Activated T-cell treated with anti-CD3 and anti-CD28 coated beads, Interleukin-2, amount 50 U/mL, for 4 hours (primary cell): Measurements from ENCODE around the gene FBXO42. TPM values are rescaled to one million over a fixed set of nuclear protein-coding genes. Genes with fewer than 3 reads are reported as not detected.
"Not testable (repeated sequence)": the region's sequence is repeated elsewhere in the genome, so short reads cannot be mapped to it uniquely, and the experiment has no call there.

Experiments used
- ATAC-seq, 2 donors: fragments of 200-7000 bp; cut with Tn5 transposase; one replicate each; pipeline ENCODE4 v1.10.0; 2021
- DNase-seq: peaks from one replicate; pipeline ENCODE4 v3.0.0-alpha.2; 2020
- H3K27me3 Mint-ChIP-seq: one replicate; pipeline ENCODE4 v1.8.0; 2021; ENCODE audit warnings: low read depth, mixed read lengths
- H3K36me3 Mint-ChIP-seq: one replicate; pipeline ENCODE4 v1.8.0; 2022; ENCODE audit warnings: mixed read lengths; ENCODE audit not compliant: insufficient read depth
- H3K4me1 Mint-ChIP-seq: one replicate; pipeline ENCODE4 v1.8.0; 2021; ENCODE audit warnings: low read depth, mixed read lengths
- H3K4me3 Mint-ChIP-seq: one replicate; pipeline ENCODE4 v1.8.0; 2021; ENCODE audit warnings: mild to moderate bottlenecking, moderate library complexity, mixed read lengths
- H3K9me3 Mint-ChIP-seq: one replicate; pipeline ENCODE4 v1.8.0; 2021; ENCODE audit warnings: mixed read lengths
- total RNA-seq, 3 donors: library from RNA; stranded (reverse); gene quantifications; one replicate each; pipeline ENCODE4 v1.2.1, GENCODE V29; 2021

The FBXO42 gene
- total RNA-seq, 3 donors from 2014 or later, result 12.4 to 14.3 (median 13.4) TPM

DNA sequence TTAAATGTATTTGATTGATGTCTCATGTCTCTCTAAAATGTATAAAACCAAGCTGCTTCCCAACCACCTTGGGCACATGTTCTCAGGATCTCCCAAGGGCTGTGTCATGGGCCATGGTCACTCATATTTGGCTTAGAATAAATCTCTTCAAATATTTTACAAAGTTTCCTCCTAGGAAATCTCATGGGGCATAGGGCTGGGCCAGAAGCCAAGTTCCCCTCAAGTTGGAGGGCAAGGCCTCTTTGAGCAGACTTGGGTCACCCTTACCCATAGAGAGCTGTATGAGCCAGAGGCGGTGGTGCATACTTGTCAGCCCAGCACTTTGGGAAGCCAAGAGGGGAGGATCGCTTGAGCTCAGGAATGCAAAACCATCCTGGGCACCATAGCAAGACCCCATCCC is 2.3 kb upstream of the FBXO42 start:
- no peaks in the 10 kb centered on the region for H3K27me3 Mint-ChIP-seq
- no peak overlapping the region for H3K4me3 Mint-ChIP-seq
- DNase-seq, result no peak
- no peaks in the 10 kb centered on the region for H3K36me3 Mint-ChIP-seq
- peaks cover 21% of the 10 kb centered on the region for H3K4me1 Mint-ChIP-seq
- no peaks in the 10 kb centered on the region for H3K9me3 Mint-ChIP-seq
- no peak for ATAC-seq

DNA sequence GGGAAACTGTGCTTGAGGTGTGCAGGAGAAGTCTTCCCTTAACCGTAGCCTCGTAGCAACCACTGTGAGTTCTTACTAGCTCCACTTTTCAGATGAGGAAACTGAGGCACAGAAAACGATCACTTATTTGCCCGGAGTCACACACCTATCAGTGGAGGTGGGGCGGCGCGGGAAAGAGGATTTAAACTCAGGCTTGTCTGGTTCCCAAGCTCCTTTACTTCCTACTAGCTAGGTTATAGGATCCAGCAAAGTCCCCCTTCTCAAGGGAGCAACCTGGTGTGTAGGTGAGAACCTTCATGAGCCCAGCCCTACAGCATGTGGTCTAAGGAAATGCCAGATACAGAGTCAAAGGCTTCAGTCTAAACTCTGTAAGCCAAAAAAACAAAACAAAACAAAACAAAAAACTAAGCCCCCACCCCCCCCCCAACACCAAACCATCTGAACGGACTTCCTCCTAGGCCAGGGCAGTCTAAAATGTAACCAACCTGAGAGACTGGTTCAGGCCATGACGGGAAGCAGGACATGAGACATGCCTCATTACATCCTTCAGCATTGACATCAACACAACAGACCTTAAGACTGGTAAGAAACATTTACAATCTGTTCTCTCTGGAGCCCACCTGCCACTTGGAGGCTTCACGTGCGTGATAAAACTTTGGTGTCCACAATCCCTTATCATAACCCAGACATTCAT is 709 bp upstream of the FBXO42 start:
- no peak for DNase-seq
- no peak for ATAC-seq
- Mint-ChIP-seq H3K36me3 (no peaks in the 10 kb centered on the region), H3K4me1 (peaks cover 33% of the 10 kb centered on the region), H3K4me3 (peak overlapping the region; percentile 97), H3K9me3 (no peaks in the 10 kb centered on the region), H3K27me3 (no peaks in the 10 kb centered on the region)

DNA sequence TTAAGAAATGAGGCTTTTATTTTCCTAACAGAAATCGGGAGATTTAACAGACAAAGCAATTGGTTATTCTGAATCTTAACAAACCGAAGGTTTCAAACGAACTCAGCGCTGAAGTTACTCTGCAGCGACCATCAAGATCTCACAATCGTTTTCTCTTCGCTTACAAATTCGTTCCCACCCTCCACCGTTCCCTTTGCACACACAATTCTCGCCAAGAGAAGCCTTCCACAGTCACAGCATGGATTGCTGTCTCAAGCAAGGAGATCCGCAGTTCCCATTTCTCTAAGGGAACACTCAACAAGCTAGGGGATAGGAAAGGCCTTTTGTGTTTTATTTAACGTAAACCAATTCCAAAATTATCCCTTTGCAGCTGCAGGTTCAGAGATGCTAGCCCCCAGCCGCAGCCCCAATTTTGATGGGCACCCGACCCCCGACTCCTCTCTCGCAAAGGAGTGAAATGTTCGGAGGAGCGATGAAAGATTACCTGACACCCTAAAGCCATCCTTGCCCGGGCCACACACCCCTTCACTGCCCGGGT is 755 bp downstream of the FBXO42 start:
- Mint-ChIP-seq H3K36me3 (no peaks in the 10 kb centered on the region), H3K27me3 (no peaks in the 10 kb centered on the region), H3K4me1 (peaks cover 34% of the 10 kb centered on the region), H3K4me3 (peak overlapping the region; percentile 97), H3K9me3 (no peaks in the 10 kb centered on the region)
- no peak for DNase-seq
- ATAC-seq, result no peak

DNA sequence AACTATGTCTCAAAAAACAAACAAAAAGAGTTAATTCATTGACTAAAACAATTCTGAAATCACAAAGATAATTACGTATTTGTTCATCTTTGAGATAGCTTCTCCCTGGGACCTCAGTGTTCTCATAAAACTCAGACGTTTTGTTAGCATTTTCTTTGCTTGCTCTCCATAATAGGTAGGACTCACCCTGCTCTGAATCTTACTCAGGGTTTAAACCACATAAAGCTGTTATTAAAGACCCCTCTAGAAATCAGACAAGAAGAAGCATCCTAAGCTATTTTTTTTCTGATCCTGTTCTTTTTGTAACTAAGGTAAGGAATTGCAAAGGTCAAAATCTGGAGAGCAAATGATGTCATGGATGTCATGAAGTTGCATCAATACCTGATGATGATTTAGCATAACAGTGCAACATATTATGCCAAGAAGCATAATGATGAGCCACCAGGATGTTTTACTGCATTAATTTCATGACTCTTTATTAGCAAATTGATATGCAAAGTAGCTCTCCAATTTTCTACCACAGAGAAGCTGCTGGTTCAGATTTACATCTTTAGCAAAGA is 2.4 kb downstream of the FBXO42 start:
- Mint-ChIP-seq H3K36me3 (no peaks in the 10 kb centered on the region), H3K4me1 (peaks cover 40% of the 10 kb centered on the region), H3K9me3 (no peaks in the 10 kb centered on the region), H3K27me3 (no peaks in the 10 kb centered on the region), H3K4me3 (no peak overlapping the region)
- no peak for ATAC-seq
- no peak for DNase-seq

DNA sequence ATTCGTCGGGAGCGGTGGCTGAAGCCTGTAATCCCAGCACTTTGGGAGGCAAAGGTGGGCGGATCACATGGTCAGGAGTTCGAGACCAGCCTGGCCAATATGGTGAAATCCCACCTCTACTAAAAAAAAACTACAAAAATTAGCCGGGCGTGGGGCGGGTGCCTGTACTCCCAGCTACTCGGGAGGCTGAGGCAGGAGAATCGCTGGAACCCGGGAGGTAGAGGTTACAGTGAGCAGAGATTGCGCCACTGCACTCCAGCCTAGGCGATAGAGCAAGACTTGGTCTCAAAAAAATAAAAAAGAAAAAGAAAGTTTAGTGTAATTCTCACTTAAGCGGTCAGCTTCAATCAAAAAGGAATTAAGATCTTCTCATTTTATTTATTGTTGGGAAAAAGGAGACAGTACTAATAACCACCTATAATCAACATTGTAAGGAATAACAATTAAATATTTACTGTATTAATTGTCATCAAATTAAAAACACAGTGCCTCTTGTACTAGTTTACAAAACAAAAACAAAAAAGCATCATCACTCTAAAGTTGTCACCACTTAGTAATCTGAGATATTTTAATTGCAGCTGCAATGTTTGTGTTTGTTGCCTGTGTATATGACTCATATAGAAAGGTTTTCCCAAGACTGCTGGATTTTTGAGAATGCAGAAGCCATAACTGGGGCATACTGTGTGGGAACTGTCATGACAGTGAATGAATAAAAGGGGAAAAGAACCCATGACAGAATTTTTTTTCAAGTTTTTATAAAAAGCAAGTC is 3.7 kb downstream of the FBXO42 start:
- no peaks in the 10 kb centered on the region for H3K9me3 Mint-ChIP-seq
- ATAC-seq (no peak), DNase-seq (no peak)
- H3K27me3 Mint-ChIP-seq, result no peaks in the 10 kb centered on the region
- no peaks in the 10 kb centered on the region for H3K36me3 Mint-ChIP-seq
- no peak overlapping the region for H3K4me3 Mint-ChIP-seq
- peaks cover 40% of the 10 kb centered on the region for H3K4me1 Mint-ChIP-seq

DNA sequence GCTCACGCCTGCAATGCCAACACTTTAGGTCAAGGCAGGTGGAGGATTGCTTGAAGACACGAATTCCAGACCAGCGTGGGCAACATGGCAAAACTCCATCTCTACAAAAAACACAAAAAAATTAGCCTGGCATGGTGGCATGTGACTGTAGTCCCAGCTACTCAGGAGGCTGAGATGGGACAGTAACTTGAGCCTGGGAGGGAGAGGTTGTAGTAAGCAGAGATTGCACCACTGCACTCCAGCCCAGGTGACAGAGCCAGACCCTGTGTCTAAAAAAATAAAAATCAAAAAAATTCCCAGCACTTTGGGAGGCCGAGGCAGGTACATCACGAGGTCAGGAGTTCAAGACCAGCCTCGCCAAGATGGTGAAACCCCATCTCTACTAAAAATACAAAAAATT is 9.0 kb downstream of the FBXO42 start:
- H3K4me3 Mint-ChIP-seq, result not testable (repeated sequence)
- peaks cover 17% of the 10 kb centered on the region for H3K4me1 Mint-ChIP-seq

DNA sequence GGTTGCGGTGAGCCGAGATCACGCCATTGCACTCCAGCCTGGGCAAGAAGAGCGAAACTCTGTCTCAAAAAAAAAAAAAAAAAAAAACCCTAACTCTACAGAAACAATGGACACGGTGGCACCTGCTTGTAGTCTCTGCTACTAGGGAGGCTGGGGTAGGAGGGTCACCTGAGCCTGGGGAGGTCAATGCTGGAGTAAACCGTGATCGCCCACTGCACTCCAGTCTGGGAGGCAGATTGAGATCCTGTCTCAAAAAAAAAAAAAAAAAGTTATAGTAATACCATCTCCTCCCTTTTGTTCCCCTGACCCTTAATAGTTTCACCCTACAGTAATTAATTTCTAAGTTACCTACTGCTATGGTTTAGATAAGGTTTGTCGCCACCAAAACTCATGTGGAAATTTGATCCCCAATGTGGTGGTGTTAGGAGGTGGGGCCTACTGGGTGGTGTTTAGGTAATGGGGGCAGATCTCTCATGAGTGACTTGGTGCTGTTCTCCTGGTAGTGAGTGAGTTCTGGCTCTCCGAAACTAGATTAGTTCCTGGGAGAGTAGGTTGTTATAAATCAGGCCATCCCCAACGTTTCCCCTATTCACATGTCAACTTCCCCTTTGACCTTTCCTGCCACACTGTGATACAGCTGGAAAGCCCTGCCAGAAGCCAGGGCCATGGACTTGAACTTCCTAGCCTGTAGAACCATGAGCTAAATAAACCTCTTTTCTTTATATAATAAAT is 9.8 kb downstream of the FBXO42 start:
- H3K4me1 Mint-ChIP-seq, result peaks cover 13% of the 10 kb centered on the region
- no peaks in the 10 kb centered on the region for H3K27me3 Mint-ChIP-seq
- H3K4me3 Mint-ChIP-seq, result no peak overlapping the region
- H3K36me3 Mint-ChIP-seq, result peaks cover 3% of the 10 kb centered on the region
- ATAC-seq (no peak), DNase-seq (no peak)
- H3K9me3 Mint-ChIP-seq, result no peaks in the 10 kb centered on the region

More for the DNA sequence above, 9.0 kb downstream of the FBXO42 start:
- not testable (repeated sequence) for ATAC-seq, H3K9me3 Mint-ChIP-seq, H3K27me3 Mint-ChIP-seq, H3K36me3 Mint-ChIP-seq, DNase-seq

DNA sequence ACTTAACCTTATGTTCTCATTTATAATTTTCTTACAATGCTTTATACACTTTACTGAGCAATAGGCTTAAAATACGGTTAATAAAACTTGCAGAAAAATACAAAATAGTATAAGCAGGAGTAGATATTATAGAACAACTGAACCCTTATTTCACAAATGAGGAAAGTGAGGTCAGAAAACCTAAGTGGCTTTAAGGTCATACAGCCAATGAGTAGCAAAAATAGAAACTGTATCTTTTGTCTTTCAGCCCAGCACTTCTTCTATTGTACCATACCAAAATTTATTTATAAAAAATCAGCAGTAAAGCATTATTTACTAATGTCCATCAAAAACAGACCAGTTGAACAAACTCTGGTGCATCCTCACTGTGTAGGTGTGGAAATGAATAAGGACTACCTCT is 11.6 kb downstream of the FBXO42 start:
- peaks cover 15% of the 10 kb centered on the region for H3K4me1 Mint-ChIP-seq
- ATAC-seq (no peak), DNase-seq (no peak)
- no peak overlapping the region for H3K4me3 Mint-ChIP-seq
- H3K27me3 Mint-ChIP-seq, result no peaks in the 10 kb centered on the region
- peaks cover 3% of the 10 kb centered on the region for H3K36me3 Mint-ChIP-seq
- H3K9me3 Mint-ChIP-seq, result no peaks in the 10 kb centered on the region

DNA sequence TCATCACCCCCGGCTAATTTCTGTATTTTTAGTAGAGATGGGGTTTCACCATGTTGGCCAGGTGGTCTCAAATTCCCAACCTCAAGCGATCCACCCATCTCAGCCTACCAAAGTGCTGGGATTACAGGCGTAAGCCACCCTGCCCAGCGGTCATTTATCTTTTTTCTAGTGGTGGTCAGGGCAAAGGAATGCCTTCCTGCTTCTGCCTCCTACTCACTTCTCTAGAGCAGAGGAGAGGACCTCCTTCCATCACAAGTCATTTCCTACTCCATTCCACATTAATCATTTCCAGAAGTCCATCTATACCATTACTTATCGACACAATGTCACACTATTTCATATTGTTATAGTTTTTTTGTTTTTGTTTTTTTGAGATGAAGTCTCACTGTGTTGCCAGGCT is 13.3 kb downstream of the FBXO42 start:
- no peaks in the 10 kb centered on the region for H3K27me3 Mint-ChIP-seq
- H3K9me3 Mint-ChIP-seq, result no peaks in the 10 kb centered on the region
- ATAC-seq (no peak), DNase-seq (no peak)
- H3K4me3 Mint-ChIP-seq, result no peak overlapping the region
- H3K4me1 Mint-ChIP-seq, result peaks cover 21% of the 10 kb centered on the region
- peaks cover 3% of the 10 kb centered on the region for H3K36me3 Mint-ChIP-seq

DNA sequence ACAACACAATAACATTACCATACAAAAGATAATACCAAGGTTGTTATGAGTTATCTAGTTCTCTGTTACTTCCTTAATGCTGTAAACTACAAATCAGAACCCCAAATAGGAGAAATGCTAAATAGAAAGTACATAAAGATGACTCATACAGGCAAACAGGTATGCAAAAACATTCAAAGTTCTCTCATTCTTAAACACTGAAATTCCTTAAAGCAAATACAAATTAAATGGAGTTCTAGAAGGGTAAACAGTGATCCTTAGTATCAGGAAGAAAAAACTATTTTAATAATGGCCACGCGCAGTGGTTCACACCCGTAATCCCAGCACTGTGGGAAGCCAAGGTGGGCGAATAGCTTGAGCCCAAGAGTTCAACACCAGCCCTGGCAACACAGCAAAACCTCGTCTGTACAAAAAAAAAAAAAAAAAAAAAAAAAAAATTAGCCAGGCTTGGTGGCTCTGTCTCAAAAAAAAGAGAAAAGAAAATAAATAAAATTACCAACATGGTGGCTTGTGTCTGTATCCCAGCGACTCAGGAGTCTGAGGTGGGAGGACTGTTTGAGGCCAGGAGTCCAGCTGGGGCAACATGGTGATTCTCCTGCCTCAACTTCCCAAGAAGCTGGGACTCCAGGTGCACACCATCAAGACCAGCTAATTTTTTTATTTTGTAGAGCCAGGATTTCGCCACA is 17.5 kb downstream of the FBXO42 start:
- no peak for ATAC-seq
- H3K9me3 Mint-ChIP-seq, result no peaks in the 10 kb centered on the region
- H3K4me3 Mint-ChIP-seq, result no peak overlapping the region
- DNase-seq, result no peak
- no peaks in the 10 kb centered on the region for H3K27me3 Mint-ChIP-seq
- H3K36me3 Mint-ChIP-seq, result no peaks in the 10 kb centered on the region
- H3K4me1 Mint-ChIP-seq, result peaks cover 22% of the 10 kb centered on the region

DNA sequence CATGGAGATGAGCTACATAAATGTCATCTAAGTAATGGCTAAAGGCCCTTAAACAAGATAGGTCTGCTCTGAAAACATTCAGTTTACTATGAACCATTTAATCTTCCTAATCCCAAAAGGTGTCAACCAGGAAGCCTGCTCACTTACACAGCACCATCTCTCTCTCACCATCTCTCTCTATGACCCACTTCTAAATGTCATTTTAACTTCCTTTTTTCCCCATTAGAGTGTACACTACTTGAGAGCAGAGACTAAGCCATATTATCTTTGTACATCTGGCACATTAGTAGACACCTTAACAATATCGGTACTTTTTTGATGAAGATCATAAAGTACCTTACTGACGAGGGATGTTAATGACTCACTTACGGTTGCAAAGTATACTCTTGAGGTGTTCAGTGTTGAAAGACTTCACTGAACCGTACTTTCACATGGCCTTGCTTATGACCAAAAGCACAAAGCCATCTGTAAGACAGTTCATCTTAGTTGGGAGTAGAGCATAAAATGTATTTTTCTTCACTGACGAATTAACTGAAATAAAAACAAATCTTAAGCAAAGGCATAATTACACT is 25.4 kb downstream of the FBXO42 start:
- DNase-seq (no peak), ATAC-seq (no peak)
- no peaks in the 10 kb centered on the region for H3K9me3 Mint-ChIP-seq
- peaks cover 9% of the 10 kb centered on the region for H3K36me3 Mint-ChIP-seq
- H3K4me3 Mint-ChIP-seq, result no peak overlapping the region
- peaks cover 10% of the 10 kb centered on the region for H3K4me1 Mint-ChIP-seq
- no peaks in the 10 kb centered on the region for H3K27me3 Mint-ChIP-seq

DNA sequence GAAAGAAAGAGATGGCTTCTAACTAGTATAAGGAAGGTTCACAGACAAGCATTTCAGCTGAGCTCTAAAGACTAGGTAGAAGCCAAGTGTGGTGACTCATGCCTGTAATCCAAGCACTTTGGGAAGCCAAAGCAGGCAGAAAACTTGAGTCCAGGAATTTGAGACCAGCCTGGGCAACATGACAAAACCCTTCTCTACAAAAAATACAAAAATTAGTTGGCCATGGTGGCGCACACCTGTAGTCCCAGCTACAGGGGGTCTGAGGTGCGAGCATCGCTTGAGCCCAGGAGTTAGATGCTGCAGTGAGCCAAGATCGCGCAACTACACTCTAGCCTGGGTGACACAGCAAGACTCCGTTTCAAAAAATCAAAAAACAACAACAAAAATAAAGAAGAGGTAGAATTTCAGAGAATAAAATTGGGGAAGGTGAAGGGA is 27.8 kb downstream of the FBXO42 start:
- H3K36me3 Mint-ChIP-seq, result peaks cover 9% of the 10 kb centered on the region

DNA sequence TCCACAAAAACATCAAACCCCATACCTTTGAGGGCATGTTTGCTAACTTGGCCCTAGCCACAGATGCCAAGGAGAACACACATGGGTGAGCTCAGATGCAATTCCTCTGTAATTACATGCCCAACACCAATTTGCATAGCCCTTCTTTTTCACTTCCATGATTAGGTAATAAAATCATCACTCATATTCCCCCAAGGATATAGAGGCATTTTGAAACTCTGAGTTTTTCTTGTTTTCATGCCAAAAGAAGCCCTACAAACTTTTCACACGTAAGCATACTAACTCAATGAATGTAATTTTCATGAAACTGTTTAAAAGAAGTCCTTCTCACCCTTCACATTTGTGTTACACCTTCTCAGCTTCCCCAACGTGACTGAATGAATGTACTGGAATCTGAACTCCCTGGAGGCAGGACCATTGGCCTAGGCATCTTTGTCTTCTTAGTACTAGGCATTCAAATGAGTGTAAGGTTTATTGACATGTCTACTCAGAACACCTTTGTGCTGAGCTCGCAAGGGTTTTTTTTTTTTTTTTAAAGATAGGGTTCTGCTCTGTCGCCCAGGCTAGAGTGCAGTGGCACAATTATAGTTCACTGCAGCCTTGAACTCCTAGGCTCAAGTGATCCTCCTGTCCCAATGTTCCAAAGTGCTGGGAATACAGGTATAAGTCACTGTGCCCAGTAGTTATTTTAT is 31.0 kb downstream of the FBXO42 start:
- Mint-ChIP-seq H3K9me3 (no peaks in the 10 kb centered on the region), H3K4me1 (peaks cover 18% of the 10 kb centered on the region), H3K4me3 (no peak overlapping the region), H3K36me3 (peaks cover 3% of the 10 kb centered on the region), H3K27me3 (no peaks in the 10 kb centered on the region)
- DNase-seq, result no peak
- no peak for ATAC-seq

More for the DNA sequence above, 27.8 kb downstream of the FBXO42 start:
- DNase-seq (no peak), ATAC-seq (no peak)
- Mint-ChIP-seq H3K27me3 (no peaks in the 10 kb centered on the region), H3K4me3 (no peak overlapping the region), H3K9me3 (no peaks in the 10 kb centered on the region), H3K4me1 (peaks cover 14% of the 10 kb centered on the region)
